ENCODE data around the gene CYLD.

- TF ChIP-seq POLR2AphosphoS5 (IDR thresholded peaks at IDR 0.05; ENCODE audit: insufficient read depth, low read depth, low read length) (no peak), EZH2 (IDR thresholded peaks at IDR 0.05; ENCODE audit: borderline replicate concordance, low read depth, low read length, severe bottlenecking) (no peak), CTCF (IDR thresholded peaks at IDR 0.05; ENCODE audit: extremely low read depth in 1 of 2, insufficient read depth in 1 of 2, low read depth in 1 of 2, low read length in 2 of 2) (no peak), MAX (IDR thresholded peaks at IDR 0.05; ENCODE audit: insufficient read depth, insufficient read length) (no peak), POLR2A (IDR thresholded peaks at IDR 0.05; ENCODE audit: low read depth, low read length) (no peak), JUN (IDR thresholded peaks at IDR 0.05; ENCODE audit: borderline replicate concordance, insufficient read depth, insufficient read length, low read depth) (no peak)
These were observed 97.0 kb downstream of the CYLD start for GRCh38 chr16:50838885-50839284.

Measured in endothelial cell of umbilical vein (primary cell).